ENCODE results near the gene THRAP3. TPM values are rescaled to one million over a fixed set of nuclear protein-coding genes. Genes with fewer than 3 reads are reported as not detected.
A peak's percentile ranks its signal among the peaks of the same experiment; 100 is the strongest.

THRAP3 gene
- total RNA-seq, 1 experiment from 2014 or later = 143 TPM

DNA sequence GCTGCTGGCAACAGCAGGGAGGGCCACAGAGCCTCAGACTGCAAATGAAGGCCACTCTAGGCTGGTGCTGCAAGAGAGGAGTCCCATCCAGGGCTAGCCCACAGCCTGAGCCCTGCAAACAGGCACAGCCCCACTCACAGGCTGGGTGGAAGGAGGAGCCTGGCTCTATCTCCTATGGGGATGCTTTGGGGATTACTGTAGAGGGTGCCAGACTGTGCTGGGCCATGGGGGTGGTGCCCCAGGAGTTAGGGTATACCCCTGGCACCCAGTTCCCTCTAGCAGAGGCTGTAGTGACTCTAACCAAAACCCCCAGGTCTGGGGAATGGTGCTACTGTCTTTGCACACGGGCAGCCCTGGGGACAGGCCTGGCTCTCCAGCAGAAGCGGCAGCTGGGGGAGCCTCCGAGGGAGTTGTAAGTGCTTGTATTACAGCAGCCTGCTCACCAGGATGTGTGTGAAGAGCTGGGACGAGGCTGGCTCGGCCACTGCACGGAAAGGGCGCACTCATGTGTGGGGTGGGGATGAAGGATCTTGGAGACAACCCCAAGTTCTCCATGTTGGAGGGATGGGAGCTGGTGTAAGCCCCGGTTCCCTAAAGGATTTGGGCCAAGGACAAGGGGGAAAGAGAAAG lies 122.6 kb downstream of the THRAP3 start:
- H3K4me1 ChIP-seq (replicated peaks; ENCODE audit: insufficient read depth) = peaks cover 54% of the 10 kb centered on the region
- H3F3A ChIP-seq (ENCODE audit: insufficient read depth, low read depth) = peaks cover 59% of the 10 kb centered on the region
- no peaks in the 10 kb centered on the region for H4K20me1 ChIP-seq (ENCODE audit: insufficient read depth)
- H3K4me3 ChIP-seq = no peak overlapping the region
- POLR2A ChIA-PET (ENCODE audit: unreplicated experiment) = no interaction called here
- peaks cover 4% of the 10 kb centered on the region; the same call in 1 of the 2 replicates for H3K79me2 ChIP-seq (ENCODE audit: low read depth)
- no peaks in the 10 kb centered on the region for H3K9me2 ChIP-seq (ENCODE audit: insufficient read depth)
- CTCF ChIA-PET = no interaction called here
- TF ChIP-seq, protein P1, sequence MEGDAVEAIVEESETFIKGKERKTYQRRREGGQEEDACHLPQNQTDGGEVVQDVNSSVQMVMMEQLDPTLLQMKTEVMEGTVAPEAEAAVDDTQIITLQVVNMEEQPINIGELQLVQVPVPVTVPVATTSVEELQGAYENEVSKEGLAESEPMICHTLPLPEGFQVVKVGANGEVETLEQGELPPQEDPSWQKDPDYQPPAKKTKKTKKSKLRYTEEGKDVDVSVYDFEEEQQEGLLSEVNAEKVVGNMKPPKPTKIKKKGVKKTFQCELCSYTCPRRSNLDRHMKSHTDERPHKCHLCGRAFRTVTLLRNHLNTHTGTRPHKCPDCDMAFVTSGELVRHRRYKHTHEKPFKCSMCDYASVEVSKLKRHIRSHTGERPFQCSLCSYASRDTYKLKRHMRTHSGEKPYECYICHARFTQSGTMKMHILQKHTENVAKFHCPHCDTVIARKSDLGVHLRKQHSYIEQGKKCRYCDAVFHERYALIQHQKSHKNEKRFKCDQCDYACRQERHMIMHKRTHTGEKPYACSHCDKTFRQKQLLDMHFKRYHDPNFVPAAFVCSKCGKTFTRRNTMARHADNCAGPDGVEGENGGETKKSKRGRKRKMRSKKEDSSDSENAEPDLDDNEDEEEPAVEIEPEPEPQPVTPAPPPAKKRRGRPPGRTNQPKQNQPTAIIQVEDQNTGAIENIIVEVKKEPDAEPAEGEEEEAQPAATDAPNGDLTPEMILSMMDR (conservative IDR thresholded peaks at IDR 0.05) = no peak
- no peak for TF ChIP-seq EZH2 (IDR thresholded peaks at IDR 0.05; ENCODE audit: low read depth)
- intact Hi-C loops (cut with micrococcal nuclease; ENCODE audit: unreplicated experiment) = no loop called here
- H3K4me2 ChIP-seq = no peak overlapping the region
- H3K27me3 ChIP-seq (ENCODE audit: insufficient read depth, low read depth) = no peaks in the 10 kb centered on the region
- peaks cover 21% of the 10 kb centered on the region for H3K36me3 ChIP-seq (ENCODE audit: low read depth)
- no peak overlapping the region for H3K27ac ChIP-seq
- no peaks in the 10 kb centered on the region for H3K9me3 ChIP-seq (ENCODE audit: insufficient read depth, low read depth)
- no TSS peak for BruUV-seq (replicated peaks)
- H2AFZ ChIP-seq = no peak overlapping the region
- no peak for DNase-seq

DNA sequence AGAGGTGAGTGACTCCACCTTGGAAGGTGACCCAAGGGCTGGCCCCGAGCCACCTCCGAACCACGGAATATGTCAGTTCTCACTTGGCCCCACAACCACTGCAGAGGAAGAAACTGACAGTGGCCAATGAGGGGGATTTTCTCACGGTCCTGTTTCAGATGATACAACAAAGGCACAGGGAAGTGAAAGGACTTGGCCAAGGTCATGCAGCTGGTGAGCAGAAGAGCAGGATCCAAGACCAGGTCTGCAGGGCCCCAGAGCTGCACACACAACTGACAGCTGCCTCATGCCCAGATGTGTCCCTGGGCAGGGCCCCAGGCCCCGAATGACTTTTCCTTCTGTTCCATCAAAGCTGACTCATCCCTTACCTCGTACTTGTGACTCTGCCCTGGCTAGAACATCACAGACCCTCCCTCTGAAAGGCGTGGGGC lies 125.0 kb downstream of the THRAP3 start:
- CTCF ChIA-PET = interaction anchor here (0.9 kb wide), 1 partner anchor 20 kb away, joined by 3 read pairs; no protein-coding TSS in a partner anchor
- Histone ChIP-seq H3K4me3 (no peak overlapping the region), H3K36me3 (ENCODE audit: low read depth) (peaks cover 16% of the 10 kb centered on the region), H3K79me2 (ENCODE audit: low read depth) (peaks cover 8% of the 10 kb centered on the region; the same call in 1 of the 2 replicates), H2AFZ (no peak overlapping the region), H3K27me3 (ENCODE audit: insufficient read depth, low read depth) (no peaks in the 10 kb centered on the region), H3K4me1 (replicated peaks; ENCODE audit: insufficient read depth) (peaks cover 64% of the 10 kb centered on the region), H3K27ac (peak overlapping the region; percentile 97; the same call in 1 of the 2 replicates), H4K20me1 (ENCODE audit: insufficient read depth) (no peaks in the 10 kb centered on the region), H3F3A (ENCODE audit: insufficient read depth, low read depth) (peaks cover 69% of the 10 kb centered on the region), H3K9me2 (ENCODE audit: insufficient read depth) (no peaks in the 10 kb centered on the region), H3K4me2 (peak overlapping the region; percentile 89; the same call in 1 of the 2 replicates), H3K9me3 (ENCODE audit: insufficient read depth, low read depth) (no peaks in the 10 kb centered on the region)
- DNase-seq = peak; percentile 54 to 62
- POLR2A ChIA-PET (ENCODE audit: unreplicated experiment) = no interaction called here
- no TSS peak for BruUV-seq (replicated peaks)
- TF ChIP-seq, protein P1 (conservative IDR thresholded peaks at IDR 0.05) = no peak
- TF ChIP-seq EZH2 (IDR thresholded peaks at IDR 0.05; ENCODE audit: low read depth) = no peak
- intact Hi-C loops (cut with micrococcal nuclease; ENCODE audit: unreplicated experiment) = no loop called here

- Histone ChIP-seq H3K4me1 (replicated peaks; ENCODE audit: insufficient read depth) (peaks cover 64% of the 10 kb centered on the region), H3K9me2 (ENCODE audit: insufficient read depth) (no peaks in the 10 kb centered on the region), H3F3A (ENCODE audit: insufficient read depth, low read depth) (peaks cover 66% of the 10 kb centered on the region), H3K4me2 (peak overlapping the region; percentile 89), H3K9me3 (ENCODE audit: insufficient read depth, low read depth) (no peaks in the 10 kb centered on the region), H3K27me3 (ENCODE audit: insufficient read depth, low read depth) (no peaks in the 10 kb centered on the region), H3K4me3 (no peak overlapping the region), H3K27ac (peak overlapping the region; percentile 97), H4K20me1 (ENCODE audit: insufficient read depth) (no peaks in the 10 kb centered on the region), H2AFZ (no peak overlapping the region), H3K36me3 (ENCODE audit: low read depth) (peaks cover 16% of the 10 kb centered on the region), H3K79me2 (ENCODE audit: low read depth) (peaks cover 8% of the 10 kb centered on the region; the same call in 1 of the 2 replicates)
- POLR2A ChIA-PET (ENCODE audit: unreplicated experiment) = interaction anchor here (0.5 kb wide), 1 partner anchor 1121 kb away, joined by 13 read pairs; no protein-coding TSS in a partner anchor
- DNase-seq = peak in 1 of 2 experiments; percentile 44
- no peak for TF ChIP-seq EZH2 (IDR thresholded peaks at IDR 0.05; ENCODE audit: low read depth)
- TF ChIP-seq, protein P1 (conservative IDR thresholded peaks at IDR 0.05) = no peak
- BruUV-seq (replicated peaks) = no TSS peak
- CTCF ChIA-PET = interaction anchor here (0.9 to 1.3 kb wide), 2 partner anchors 19 to 50 kb away, joined by 3 to 10 read pairs; no protein-coding TSS in a partner anchor
- intact Hi-C loops (cut with micrococcal nuclease; ENCODE audit: unreplicated experiment) = loop anchor here (2.0 to 10.0 kb wide), 3 partner anchors 71 to 1345 kb away; partner anchors contain the start of gene CDCA8
Observed at GRCh38 chr1:36349839-36350238, 125.6 kb downstream of the THRAP3 start.
